Measurements from ENCODE around the gene PIK3R3.

GRCh38 chr1:46077644-46078043 lies 54.8 kb downstream of the PIK3R3 start:
- TF ChIP-seq, protein P1, sequence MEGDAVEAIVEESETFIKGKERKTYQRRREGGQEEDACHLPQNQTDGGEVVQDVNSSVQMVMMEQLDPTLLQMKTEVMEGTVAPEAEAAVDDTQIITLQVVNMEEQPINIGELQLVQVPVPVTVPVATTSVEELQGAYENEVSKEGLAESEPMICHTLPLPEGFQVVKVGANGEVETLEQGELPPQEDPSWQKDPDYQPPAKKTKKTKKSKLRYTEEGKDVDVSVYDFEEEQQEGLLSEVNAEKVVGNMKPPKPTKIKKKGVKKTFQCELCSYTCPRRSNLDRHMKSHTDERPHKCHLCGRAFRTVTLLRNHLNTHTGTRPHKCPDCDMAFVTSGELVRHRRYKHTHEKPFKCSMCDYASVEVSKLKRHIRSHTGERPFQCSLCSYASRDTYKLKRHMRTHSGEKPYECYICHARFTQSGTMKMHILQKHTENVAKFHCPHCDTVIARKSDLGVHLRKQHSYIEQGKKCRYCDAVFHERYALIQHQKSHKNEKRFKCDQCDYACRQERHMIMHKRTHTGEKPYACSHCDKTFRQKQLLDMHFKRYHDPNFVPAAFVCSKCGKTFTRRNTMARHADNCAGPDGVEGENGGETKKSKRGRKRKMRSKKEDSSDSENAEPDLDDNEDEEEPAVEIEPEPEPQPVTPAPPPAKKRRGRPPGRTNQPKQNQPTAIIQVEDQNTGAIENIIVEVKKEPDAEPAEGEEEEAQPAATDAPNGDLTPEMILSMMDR (IDR thresholded peaks at IDR 0.05): no peak
- no peak for TF ChIP-seq POLR2AphosphoS5 (IDR thresholded peaks at IDR 0.05)
- TF ChIP-seq POLR2A (IDR thresholded peaks at IDR 0.05): no peak
- no peak for TF ChIP-seq EP300 (IDR thresholded peaks at IDR 0.05)
